NCI-H2227 (cell line): ENCODE data around the gene INSIG2.

Source experiments
- DNase-seq: peaks from one replicate; lab custom pipeline; 2025; ENCODE audit not compliant: unreplicated experiment; lab: John Stamatoyannopoulos, UW

Gene INSIG2

GRCh38 chr2:118127250-118127649 lies 39.0 kb downstream of the INSIG2 start:
- DNase-seq, result no peak

- DNase-seq, result no peak
Observed at GRCh38 chr2:118128826-118129225, 40.6 kb downstream of the INSIG2 start.

- no peak for DNase-seq
Observed at GRCh38 chr2:118130385-118130784, 42.1 kb downstream of the INSIG2 start.

- no peak for DNase-seq
Observed at GRCh38 chr2:118131771-118132170, 43.5 kb downstream of the INSIG2 start.

GRCh38 chr2:118133916-118134315 lies 45.6 kb downstream of the INSIG2 start:
- no peak for DNase-seq

GRCh38 chr2:118134650-118135049 lies 46.4 kb downstream of the INSIG2 start:
- no peak for DNase-seq

GRCh38 chr2:118145207-118145606 lies 56.9 kb downstream of the INSIG2 start:
- DNase-seq, result no peak

- DNase-seq, result no peak
Observed at GRCh38 chr2:118145806-118146205, 57.5 kb downstream of the INSIG2 start.

- no peak for DNase-seq
Observed at GRCh38 chr2:118146315-118147283, 58.3 kb downstream of the INSIG2 start.

- no peak for DNase-seq
Observed at GRCh38 chr2:118148133-118148532, 59.9 kb downstream of the INSIG2 start.

- no peak for DNase-seq
Observed at GRCh38 chr2:118148809-118149208, 60.5 kb downstream of the INSIG2 start.

GRCh38 chr2:118150294-118150693 lies 62.0 kb downstream of the INSIG2 start:
- DNase-seq, result no peak

- no peak for DNase-seq
Observed at GRCh38 chr2:118151831-118152230, 63.6 kb downstream of the INSIG2 start.

- DNase-seq, result no peak
Observed at GRCh38 chr2:118153433-118153832, 65.2 kb downstream of the INSIG2 start.

GRCh38 chr2:118154176-118154575 lies 65.9 kb downstream of the INSIG2 start:
- no peak for DNase-seq
